HG02870 (cell line): Measurements from ENCODE around the gene SNHG17.
"Not testable (repeated sequence)": the region's sequence is repeated elsewhere in the genome, so short reads cannot be mapped to it uniquely, and the experiment has no call there.

ENCODE experiments used
- ATAC-seq: cut with Tn5 transposase; IDR thresholded peaks from one replicate; pipeline ENCODE4 v1.9.1; 2021; ENCODE audit warnings: mild to moderate bottlenecking, moderate library complexity; ENCODE audit not compliant: unreplicated experiment

Gene SNHG17

GRCh38 chr20:38447931-38448675 lies 13.0 kb upstream of the SNHG17 start:
- ATAC-seq: no peak

DNA sequence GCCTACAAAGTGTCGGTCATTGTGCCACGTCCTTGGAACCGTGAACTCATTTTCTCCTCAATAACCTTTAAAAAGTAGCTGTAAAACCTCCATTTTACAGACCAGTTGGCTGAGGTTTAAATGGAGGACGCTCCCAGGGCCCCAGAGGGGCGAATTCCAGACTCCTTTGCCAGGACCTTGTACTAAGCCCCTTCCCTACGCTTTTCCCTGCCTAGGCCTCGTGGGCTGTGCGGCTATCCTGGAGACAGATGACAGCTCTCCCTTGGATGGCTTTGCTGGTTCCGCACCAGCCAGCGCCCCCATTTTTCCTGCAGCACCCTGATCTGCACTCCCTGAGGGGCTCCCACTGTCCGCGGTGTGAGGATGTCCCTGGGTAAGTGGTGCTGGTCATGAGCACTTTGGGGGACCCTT lies 12.1 kb upstream of the SNHG17 start:
- no peak for ATAC-seq

GRCh38 chr20:38446441-38447209 lies 11.5 kb upstream of the SNHG17 start:
- peak; percentile 78 for ATAC-seq

DNA sequence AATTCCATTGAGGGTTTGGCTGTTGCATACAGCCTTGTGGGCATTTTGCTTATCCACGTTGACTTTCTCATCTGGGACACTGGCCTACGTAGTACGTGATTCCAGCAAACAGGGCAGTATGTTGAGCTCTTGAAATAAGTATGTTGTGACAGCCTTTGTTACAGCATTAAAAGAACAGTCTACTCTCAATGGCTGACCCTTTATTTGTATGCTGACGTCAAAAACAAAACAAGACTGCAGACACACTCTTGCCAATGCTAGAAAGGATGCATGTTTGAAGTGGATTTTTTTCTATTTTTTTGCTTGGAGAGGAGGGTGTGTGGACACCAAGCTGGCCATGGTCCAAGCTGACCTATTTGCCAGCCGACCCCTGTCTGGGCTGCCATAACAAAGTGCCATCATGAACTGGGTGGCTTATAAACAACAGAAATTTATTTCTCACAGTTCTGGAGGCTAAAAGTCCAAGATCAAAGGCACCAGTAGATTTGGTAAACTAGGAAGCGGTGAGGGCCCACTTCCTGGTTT lies 10.8 kb upstream of the SNHG17 start:
- no peak for ATAC-seq

GRCh38 chr20:38445381-38445796 lies 10.3 kb upstream of the SNHG17 start:
- ATAC-seq: no peak

- no peak for ATAC-seq
Measured at GRCh38 chr20:38441916-38442315, 6.8 kb upstream of the SNHG17 start.

DNA sequence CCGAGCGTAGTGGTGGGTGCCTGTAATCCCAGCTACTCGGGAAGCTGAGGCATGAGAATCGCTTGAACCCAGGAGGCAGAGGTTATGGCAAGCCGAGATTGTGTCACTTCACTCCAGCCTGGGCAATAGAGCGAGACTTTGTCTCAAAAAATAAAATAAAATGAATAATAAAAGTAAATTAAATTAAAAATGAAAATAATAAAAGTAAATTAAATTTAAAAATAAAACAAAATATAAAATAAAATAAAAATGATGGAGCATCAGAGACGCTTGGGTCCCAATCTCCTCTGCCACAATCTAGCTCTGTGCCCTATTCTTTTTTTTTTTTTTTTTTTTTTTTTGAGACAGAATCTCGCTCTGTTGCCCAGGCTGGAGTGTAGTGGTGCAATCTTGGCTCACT lies 6.0 kb upstream of the SNHG17 start:
- ATAC-seq: not testable (repeated sequence)

DNA sequence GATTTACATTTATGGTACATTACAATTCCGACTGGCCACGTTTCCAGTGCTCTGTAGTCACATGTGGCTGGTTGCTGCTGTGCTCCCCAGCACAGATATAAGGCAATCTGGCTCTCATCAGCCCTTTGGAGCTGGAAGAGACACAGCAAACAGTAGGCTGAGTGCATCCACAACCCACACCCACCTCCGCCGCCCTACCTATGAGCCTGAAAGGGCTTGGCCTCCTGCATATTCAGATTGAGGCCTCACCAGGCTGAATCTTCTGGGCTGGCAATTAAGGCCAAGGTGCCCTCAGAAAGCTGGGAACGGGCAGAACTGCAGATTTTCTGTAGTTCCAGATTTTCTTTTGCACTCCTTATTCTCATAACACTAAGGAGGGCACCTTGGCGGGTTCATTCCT lies 2.7 kb upstream of the SNHG17 start:
- no peak for ATAC-seq

DNA sequence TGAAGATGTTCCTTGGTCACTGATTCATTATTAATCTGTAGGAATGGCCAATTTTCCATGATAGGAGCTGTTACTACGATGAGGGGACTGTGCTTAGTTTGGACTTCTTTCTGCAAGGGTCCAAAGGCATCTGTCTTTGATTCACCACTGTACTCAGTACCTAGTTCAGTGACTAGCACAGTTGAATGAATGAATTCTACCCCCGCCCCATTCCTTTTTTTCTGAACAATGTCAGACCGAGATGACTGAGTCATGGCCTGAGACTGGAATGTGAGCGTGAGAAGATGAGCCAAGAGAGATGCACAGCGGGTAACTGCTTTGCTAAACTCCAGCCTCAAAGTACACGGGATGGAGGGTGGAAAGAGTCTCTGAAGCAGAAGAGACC lies 419 bp upstream of the SNHG17 start:
- no peak for ATAC-seq

- ATAC-seq: peak; percentile 26
Measured at GRCh38 chr20:38434301-38434741, 807 bp downstream of the SNHG17 start.

DNA sequence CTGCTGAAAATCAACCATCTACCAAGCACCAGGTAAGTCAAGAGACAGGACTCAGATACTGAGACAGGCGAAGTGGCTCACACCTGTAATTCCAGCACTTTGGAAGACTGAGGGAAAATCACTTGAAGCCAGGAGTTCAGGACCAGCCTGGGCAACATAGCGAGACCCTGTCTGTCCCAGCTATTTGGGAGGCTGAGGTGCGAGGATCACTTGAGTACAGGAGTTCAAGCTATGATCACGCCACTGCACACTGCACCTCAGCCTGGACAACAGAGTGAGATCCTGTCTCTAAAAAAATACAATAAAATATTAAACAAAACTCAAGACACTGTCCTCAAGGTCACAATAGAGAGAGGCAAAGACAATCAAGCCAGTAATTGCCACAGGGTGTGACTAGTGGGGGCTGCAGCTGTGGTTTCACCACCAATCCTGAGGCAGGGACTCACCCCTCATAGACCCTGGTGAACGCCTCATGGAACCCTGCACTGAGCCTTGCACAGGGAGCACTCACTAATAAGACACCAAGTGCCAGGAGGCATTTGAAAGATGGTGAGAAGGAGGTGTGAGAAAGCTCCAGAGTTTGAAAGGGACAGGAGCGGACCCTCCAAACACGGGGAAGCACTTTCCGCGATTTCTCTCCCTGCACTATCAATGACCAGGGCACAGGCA lies 1.7 kb downstream of the SNHG17 start:
- no peak for ATAC-seq

DNA sequence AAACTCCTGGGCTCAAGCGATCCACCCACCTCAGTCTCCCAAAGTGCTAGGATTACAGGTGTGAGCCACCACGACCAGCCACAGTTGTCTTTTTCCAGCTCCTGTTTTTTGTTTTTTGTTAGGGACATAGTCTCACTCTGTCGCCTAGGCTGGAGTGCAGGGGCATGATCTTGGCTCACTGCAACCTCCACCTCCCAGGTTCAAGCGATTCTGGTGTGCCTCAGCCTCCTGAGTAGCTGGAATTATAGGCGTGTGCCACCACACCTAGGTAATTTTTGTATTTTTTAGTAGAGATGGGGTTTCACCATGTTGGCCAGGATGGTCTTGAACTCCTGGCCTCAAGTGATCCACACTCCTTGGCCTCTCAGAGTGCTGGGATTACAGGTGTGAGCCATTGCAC lies 2.3 kb downstream of the SNHG17 start:
- not testable (repeated sequence) for ATAC-seq

GRCh38 chr20:38432292-38432691 lies 2.8 kb downstream of the SNHG17 start:
- no peak for ATAC-seq

- no peak for ATAC-seq
Measured at GRCh38 chr20:38430679-38431325, 4.3 kb downstream of the SNHG17 start.

DNA sequence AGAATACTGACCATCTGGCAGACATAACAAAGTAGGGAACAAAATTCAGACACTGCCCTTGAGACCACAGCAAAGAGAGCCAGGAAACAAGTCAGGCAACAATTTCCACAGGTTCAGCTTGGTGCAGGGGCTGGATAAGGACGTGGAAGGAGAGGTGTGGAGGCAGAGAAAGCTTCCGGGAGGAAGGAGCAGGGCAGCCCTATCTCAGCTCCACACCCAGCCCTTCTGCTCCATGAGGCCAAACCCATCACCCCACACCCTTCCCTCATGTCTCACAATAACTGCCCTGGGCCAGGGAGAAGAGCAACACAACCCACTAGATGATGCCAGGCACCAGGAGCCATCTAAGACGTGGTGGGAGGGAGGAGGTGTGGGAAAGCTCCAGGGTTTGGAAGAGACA lies 5.8 kb downstream of the SNHG17 start:
- no peak for ATAC-seq

DNA sequence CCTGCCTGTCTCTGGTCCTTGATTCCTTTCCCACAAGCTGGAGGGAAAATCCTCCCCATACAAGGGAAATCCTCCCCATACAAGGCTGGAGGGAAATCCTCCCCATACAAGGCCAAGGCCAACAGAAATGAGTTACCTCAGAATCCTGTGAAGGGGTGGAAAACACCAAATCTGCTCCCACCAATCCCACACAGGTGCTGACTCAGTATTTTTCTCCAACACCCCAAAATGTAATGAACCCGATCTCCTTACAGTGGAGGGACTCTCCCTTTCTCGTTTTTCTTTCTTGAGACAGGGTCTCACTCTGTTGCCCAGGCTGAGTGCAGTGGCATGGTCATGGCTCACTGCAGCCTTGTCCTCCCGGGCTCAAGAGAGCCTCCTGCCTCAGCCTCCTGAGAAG lies 6.3 kb downstream of the SNHG17 start:
- no peak for ATAC-seq

DNA sequence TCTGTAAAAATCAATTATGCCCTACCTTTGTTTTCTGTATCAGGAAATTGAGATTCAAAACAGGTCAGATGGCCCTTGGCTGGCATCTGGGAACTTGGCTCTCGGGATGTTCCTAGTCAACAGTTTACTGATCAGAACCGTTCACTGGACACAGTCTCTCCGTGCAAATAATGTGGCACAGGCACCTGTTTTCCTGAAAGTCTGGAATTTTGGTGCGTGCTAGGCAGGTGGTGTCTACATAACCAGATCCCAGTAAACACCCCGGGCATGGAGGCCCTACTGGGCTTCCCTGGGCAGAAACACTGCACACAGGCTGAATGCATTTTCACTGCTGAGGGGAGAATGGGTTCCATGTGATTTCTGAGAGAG lies 7.5 kb downstream of the SNHG17 start:
- no peak for ATAC-seq

DNA sequence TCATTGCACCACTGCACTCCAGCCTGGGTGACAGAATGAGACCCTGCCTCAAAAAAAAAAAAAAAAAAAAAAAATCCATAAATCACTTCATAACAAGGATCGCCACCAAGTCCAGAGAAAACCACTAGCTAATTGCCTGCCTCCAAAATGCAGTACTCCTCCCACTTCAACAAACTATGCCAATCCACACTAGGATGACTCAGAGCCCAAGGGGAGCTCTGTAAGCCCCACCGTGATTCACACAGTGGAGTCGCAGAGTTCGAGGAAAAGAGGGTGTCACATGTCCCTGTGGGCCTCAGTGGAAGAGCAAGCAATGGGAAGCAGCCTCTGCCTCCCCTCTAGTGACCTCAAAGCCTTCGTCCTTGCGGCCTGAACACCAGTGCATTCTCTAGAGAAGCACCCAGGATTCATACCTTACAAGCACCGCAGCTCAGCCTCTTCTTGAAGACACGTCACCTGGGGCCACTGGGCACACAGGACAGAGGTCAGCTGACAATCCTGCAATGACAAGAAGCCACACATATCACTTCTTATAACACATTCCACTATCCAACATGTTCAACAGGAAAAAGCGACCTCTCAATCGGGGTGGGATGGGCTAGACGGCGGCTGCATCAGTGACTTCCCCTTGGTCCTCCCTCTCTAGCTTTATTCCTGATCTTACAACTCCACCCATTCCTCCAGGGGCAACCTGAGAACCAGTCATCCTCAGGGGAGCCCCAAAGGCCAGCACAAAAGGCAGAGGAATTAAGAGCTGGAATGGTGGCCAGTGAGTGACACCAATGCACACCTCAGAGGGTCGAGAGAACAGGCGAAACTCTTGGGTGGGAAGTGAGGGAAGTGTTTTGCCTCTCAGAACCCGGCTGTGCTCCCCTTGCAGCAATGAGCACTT lies 8.9 kb downstream of the SNHG17 start:
- ATAC-seq: no peak

DNA sequence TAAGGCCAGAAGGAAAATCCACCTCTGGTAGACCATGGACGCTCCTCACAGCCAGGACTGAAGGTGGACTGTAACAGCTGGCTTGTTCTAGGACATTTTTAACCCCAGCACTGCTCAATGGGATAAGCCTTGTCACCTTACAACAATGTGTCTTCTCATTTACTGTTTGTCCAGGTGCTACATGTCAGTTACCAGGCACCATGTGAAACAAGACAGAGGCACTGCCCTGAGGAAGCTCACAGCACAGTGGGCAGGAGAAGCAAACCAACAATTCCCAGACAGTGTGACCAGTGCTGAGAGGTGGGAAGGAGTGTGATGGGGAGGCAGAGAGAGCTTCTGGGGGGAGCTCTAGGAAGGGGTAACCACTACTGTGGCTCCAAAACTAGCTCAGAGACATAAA lies 10.7 kb downstream of the SNHG17 start:
- no peak for ATAC-seq

DNA sequence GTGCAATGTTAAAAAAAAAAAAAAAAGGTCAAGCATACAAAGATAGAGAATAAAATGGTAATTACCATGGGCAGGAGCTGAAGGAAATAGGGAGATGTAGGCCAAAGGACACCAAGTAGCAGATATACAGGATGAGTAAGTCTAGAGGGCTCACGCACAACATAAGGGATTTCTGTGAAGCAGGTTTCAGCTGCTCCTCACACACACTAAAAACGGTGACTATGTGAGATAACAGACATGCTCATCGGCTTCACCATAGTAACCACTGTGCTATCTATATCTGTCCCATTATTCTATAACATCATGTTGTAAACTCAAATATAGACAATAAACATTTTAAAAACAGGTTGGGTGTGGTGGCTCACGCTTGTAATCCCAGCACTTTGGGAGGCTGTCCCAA lies 11.6 kb downstream of the SNHG17 start:
- ATAC-seq: no peak
